GM12873 (cell line): ENCODE measurements around the gene LIN7B.

Source experiments
- TF ChIP-seq, protein P1 (sequence below): IDR thresholded peaks from 2 replicates; pipeline ENCODE4 v1.5.1; 2012; ENCODE audit warnings: low read depth, mild to moderate bottlenecking, moderate library complexity, low read length, control low read depth; ENCODE audit not compliant: insufficient read depth; ENCODE audit errors: missing control alignments

LIN7B gene

DNA sequence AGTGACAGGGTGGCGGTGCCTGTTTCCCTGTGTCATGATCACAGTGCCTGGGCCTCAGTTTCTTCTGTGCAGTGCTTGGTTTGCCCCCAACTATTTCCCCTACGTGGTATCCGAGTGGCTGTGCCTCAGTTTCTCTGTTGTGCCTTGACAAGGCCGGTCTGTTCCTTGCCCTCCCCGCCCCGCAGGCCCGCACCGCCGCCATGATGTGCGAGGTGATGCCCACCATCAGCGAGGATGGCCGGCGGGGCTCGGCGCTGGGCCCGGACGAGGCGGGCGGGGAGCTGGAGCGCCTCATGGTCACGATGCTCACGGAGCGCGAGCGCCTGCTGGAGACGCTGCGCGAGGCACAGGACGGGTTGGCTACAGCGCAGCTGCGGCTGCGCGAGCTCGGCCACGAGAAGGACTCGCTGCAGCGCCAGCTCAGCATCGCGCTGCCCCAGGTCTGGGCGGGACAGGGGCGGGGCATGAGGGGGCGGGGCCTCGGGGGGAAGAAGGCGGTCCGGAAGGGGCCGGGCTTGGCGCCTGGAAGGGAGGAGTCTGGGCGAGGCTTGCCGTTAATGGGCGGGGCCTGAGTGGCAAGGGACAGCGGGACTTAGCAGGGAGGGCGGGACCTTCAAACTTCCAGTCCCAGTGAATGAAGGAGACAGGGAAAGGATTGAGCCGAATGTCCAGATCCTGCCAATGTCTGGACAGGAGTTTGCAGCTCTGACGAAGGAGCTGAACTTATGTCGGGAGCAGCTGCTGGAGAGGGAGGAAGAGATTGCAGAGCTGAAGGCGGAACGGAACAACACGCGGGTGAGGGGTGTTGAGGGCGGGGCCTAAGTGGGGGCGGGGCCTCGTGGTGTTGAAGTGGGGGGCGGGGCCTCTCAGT, 13.7 kb downstream of the LIN7B start:
- TF ChIP-seq, protein P1, sequence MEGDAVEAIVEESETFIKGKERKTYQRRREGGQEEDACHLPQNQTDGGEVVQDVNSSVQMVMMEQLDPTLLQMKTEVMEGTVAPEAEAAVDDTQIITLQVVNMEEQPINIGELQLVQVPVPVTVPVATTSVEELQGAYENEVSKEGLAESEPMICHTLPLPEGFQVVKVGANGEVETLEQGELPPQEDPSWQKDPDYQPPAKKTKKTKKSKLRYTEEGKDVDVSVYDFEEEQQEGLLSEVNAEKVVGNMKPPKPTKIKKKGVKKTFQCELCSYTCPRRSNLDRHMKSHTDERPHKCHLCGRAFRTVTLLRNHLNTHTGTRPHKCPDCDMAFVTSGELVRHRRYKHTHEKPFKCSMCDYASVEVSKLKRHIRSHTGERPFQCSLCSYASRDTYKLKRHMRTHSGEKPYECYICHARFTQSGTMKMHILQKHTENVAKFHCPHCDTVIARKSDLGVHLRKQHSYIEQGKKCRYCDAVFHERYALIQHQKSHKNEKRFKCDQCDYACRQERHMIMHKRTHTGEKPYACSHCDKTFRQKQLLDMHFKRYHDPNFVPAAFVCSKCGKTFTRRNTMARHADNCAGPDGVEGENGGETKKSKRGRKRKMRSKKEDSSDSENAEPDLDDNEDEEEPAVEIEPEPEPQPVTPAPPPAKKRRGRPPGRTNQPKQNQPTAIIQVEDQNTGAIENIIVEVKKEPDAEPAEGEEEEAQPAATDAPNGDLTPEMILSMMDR = no peak

DNA sequence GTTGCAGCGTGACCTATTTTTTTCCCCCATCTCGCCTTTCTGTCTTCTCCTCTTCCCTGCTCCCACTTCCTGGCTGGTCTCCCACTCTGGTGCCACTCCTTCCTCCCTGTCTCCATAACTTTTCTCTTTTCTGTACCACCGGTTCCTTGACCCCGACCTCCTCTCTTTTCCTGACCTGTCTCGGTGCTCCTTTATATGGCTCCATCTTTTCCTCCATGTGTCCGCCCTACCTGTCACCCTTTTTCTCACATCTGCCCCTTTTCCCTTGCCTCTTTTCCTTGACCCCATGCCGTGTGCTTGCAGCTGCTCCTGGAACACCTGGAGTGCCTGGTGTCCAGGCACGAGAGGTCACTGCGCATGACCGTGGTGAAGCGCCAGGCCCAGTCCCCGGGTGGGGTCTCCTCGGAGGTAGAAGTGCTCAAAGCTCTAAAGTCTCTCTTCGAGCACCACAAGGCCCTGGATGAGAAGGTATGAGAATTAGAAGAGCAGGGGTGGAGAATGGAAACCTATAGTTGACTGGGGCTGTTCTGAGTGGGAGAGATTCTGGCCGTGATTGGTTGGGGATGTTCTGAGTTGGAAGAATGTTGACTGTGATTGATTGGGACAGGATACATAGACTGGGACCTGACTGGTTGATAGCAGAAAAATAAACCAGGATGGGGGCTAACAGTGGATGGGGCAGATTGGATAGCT, 14.5 kb downstream of the LIN7B start:
- TF ChIP-seq, protein P1 = no peak

DNA sequence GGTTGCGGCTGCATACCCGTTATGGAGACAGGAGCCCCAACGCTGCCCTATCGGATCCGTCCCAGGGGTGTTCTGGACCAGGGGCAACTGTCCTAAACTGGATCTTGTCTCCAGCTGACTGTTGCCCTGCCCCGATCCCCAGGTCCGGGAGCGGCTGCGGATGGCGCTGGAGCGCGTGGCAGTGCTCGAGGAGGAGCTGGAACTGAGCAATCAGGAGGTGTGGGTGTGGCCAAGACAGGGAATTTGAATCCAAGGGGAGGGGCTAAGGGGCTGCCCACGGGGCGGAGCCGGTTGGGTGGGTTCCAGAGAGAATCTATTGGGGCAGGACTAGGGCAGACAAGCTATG, 15.0 kb downstream of the LIN7B start:
- TF ChIP-seq, protein P1 = no peak

DNA sequence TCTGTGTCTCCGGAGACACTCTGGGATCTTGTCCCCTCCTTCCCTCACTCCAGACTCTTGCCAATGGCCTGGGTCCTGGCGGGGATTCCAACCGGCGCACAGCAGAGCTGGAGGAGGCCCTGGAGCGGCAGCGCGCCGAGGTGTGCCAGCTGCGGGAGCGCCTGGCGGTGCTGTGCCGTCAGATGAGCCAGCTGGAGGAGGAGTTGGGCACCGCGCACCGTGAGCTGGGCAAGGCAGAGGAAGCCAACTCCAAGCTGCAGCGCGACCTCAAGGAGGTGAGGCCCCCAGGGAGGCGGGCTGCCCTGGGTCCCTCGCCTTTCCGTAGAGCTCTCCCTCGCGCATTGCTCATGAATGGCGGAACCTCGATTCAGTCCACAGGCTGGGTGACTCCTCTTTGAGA, 16.2 kb downstream of the LIN7B start:
- TF ChIP-seq, protein P1 = no peak

DNA sequence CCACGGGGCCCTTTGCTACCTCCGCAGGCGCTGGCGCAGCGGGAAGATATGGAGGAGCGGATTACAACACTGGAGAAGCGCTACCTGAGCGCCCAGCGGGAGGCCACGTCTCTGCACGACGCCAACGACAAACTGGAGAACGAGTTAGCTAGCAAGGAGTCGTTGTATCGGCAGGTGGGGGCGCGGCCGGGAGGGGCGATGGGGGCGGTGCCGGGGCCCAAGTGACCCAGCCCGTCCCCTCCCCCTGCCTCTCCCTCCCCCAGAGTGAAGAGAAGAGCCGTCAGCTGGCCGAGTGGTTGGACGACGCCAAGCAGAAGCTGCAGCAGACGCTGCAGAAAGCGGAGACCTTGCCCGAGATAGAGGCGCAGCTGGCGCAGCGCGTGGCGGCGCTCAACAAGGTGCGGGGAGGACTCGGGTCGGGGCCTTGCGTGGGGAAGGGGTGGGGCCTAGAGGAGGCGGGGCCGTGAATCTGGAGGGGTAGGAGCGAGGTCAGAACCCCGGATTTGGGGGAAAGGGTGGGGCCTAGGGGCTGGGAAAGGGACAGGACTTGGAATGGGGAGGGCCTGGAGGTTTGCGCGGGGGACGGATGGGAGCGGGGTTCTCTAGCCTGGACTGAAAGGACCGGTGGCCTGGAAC, 18.9 kb downstream of the LIN7B start:
- TF ChIP-seq, protein P1 = no peak

DNA sequence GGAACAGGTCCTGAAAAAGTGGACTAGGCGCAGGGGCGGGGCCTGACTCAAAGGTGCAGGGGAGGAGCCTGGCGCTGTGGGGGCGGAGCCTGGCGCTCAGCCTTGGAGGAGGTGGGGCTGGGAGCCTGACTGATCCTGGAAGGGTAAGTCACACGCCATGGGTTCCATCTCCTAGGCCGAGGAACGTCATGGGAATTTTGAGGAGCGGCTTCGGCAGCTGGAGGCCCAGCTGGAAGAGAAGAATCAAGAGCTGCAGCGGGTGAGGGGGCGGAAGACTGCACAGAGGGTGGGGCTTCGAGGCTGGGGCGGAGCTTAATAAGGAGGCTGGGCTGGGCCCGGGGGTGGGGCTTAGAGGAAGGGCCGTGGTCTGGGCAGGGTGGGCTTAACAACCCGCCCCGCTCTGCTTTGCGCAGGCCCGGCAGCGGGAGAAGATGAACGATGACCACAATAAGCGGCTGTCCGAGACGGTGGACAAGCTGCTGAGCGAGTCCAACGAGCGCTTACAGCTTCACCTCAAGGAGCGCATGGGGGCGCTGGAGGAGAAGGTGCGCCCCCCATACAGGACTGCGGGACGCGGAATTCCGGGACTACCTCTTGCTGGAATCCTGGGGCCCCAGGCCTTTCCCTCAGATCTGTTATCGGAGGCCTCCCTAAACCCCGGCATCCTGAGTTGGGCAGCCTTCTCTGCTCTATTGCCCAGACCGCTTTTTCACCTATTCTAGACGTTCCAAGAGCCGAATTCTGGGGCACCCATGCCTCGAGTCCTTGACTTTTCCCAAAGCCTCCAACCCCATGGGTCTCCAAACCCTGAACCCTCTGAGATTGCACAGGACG, 19.7 kb downstream of the LIN7B start:
- TF ChIP-seq, protein P1 = no peak
